Liver (tissue), 9 donors: ENCODE data around the gene NOXRED1. TPM values are rescaled to one million over a fixed set of nuclear protein-coding genes. Genes with fewer than 3 reads are reported as not detected.

ENCODE experiments used
- DNase-seq: peaks from one replicate; pipeline ENCODE4 v3.0.0-alpha.2; 2017; ENCODE audit warnings: low spot score
- H3K27ac ChIP-seq, 2 donors: one replicate each; pipeline ENCODE4 v1.7.0; 2013; ENCODE audit warnings: inconsistent platforms in 2 of 2, low read length in 2 of 2, control low read depth in 1 of 2, low read depth in 1 of 2, mild to moderate bottlenecking in 1 of 2
- H3K27me3 ChIP-seq, 4 donors: one replicate each; pipeline versions ENCODE4 v1.6.1 to v1.7.0; 2013; ENCODE audit warnings: low read length in 3 of 4, inconsistent platforms in 1 of 4, mild to moderate bottlenecking in 1 of 4, moderate library complexity in 1 of 4; ENCODE audit not compliant: control insufficient read depth in 4 of 4, insufficient read depth in 4 of 4
- H3K36me3 ChIP-seq, 4 donors: one replicate each; pipeline versions ENCODE4 v1.6.1 to v1.7.0; 2013; ENCODE audit warnings: low read length in 3 of 4, mild to moderate bottlenecking in 3 of 4, low read depth in 1 of 4, moderate library complexity in 1 of 4; ENCODE audit not compliant: control insufficient read depth in 4 of 4, insufficient read depth in 3 of 4
- H3K4me1 ChIP-seq, 4 donors: one replicate each; pipeline versions ENCODE4 v1.6.1 to v1.7.0; 2013; ENCODE audit warnings: low read length in 3 of 4, mild to moderate bottlenecking in 3 of 4, moderate library complexity in 1 of 4; ENCODE audit not compliant: control insufficient read depth in 4 of 4, insufficient read depth in 4 of 4
- H3K4me3 ChIP-seq, 3 donors: one replicate each; pipeline versions ENCODE4 v1.6.1 to v1.7.0; 2013; ENCODE audit warnings: low read length in 3 of 3, control low read depth in 1 of 3, low read depth in 1 of 3, mild to moderate bottlenecking in 1 of 3
- H3K9ac ChIP-seq, 2 donors: one replicate each; pipeline ENCODE4 v1.7.0; 2013; ENCODE audit warnings: low read length in 2 of 2, mild to moderate bottlenecking in 2 of 2, moderate library complexity in 2 of 2, control low read depth in 1 of 2, low read depth in 1 of 2
- H3K9me3 ChIP-seq, 4 donors: one replicate each; pipeline versions ENCODE4 v1.6.1 to v1.7.0; 2013; ENCODE audit warnings: low read length in 3 of 4; ENCODE audit not compliant: control insufficient read depth in 4 of 4
- EGR1 ChIP-seq, 2 donors: IDR thresholded peaks; 2 replicates each; pipeline ENCODE4 v1.6.1; 2016 to 2018; ENCODE audit warnings: antibody characterized with exemption in 2 of 2, low read depth in 2 of 2
- FOXA1 ChIP-seq: IDR thresholded peaks from 2 replicates; pipeline ENCODE4 v1.6.1; 2016; ENCODE audit warnings: antibody characterized with exemption
- FOXA2 ChIP-seq: IDR thresholded peaks from 2 replicates; pipeline ENCODE4 v1.6.1; 2016; ENCODE audit warnings: antibody characterized with exemption
- HNF4A ChIP-seq, 2 donors: conservative IDR thresholded peaks; 2 replicates each; pipeline ENCODE4 v1.6.1; 2016; ENCODE audit warnings: antibody characterized with exemption in 2 of 2, mild to moderate bottlenecking in 2 of 2
- JUND ChIP-seq, 2 donors: IDR thresholded peaks; 2 replicates each; pipeline ENCODE4 v1.6.1; 2016; ENCODE audit warnings: antibody characterized with exemption in 2 of 2
- NR2F2 ChIP-seq: IDR thresholded peaks from 2 replicates; pipeline ENCODE4 v1.6.1; 2016; ENCODE audit warnings: antibody characterized with exemption
- RAD21 ChIP-seq, 2 donors: IDR thresholded peaks; 2 replicates each; pipeline ENCODE4 v1.6.1; 2016; ENCODE audit warnings: antibody characterized with exemption in 2 of 2, mild to moderate bottlenecking in 2 of 2
- SP1 ChIP-seq: IDR thresholded peaks from 2 replicates; pipeline ENCODE4 v1.6.1; 2018; ENCODE audit warnings: antibody characterized with exemption, mild to moderate bottlenecking
- TAF1 ChIP-seq: conservative IDR thresholded peaks from 2 replicates; pipeline ENCODE4 v1.6.1; 2016; ENCODE audit warnings: antibody characterized with exemption, mild to moderate bottlenecking
- YY1 ChIP-seq: IDR thresholded peaks from 2 replicates; pipeline ENCODE4 v1.6.1; 2016; ENCODE audit warnings: antibody characterized with exemption, mild to moderate bottlenecking
- WGBS: extraction: QIAGEN DNeasy Blood & Tissue Kit; methylation state at CpG from one replicate; pipeline ENCODE4 v1.1.7; 2013; 5-methylcytosine and 5-hydroxymethylcytosine counted together
- polyA plus RNA-seq, 2 donors: library from polyadenylated mRNA; stranded (reverse) in 1 of 2; unstranded in 1 of 2; fragments of 200-250 nt in 1 of 2; fragments of >200 nt in 1 of 2; fragmentation: Nextera tagmentation in 1 of 2; extraction: Ambion mirVana in 1 of 2; gene quantifications; one replicate each; pipeline versions ENCODE4 v1.2.1 to v1.2.3, GENCODE V29; 2013 to 2015
- total RNA-seq, 2 donors: library from RNA; depleted of rRNA; stranded (reverse); fragments of >200 nt; gene quantifications; one replicate each; pipeline ENCODE4 v1.2.3, GENCODE V29; 2014
- TF ChIP-seq, protein P1 (sequence below): IDR thresholded peaks from 2 replicates; pipeline ENCODE4 v1.6.1; 2016; ENCODE audit warnings: antibody characterized with exemption
- TF ChIP-seq, protein P2 (sequence below): IDR thresholded peaks from 2 replicates; pipeline ENCODE4 v1.6.1; 2016; ENCODE audit warnings: antibody characterized with exemption
- TF ChIP-seq, protein P3 (sequence below): fragments of 150-350 bp; IDR thresholded peaks from 2 replicates; pipeline ENCODE4 v1.5.1; 2017; ENCODE audit warnings: improper control_type of control experiment, low read depth, low read length; ENCODE audit not compliant: missing input control
- TF ChIP-seq, protein P4 (sequence below): IDR thresholded peaks from 2 replicates; pipeline ENCODE4 v1.6.1; 2016; ENCODE audit warnings: antibody characterized with exemption, mild to moderate bottlenecking
- donor health status: healthy.
- donor health status: healthy.
- donor health status: healthy.
- donor health status: healthy.
- donor health status: healthy.

Gene NOXRED1
- total and polyA plus RNA-seq, 4 donors = 0.06 to 0.50 (median 0.30) TPM

DNA sequence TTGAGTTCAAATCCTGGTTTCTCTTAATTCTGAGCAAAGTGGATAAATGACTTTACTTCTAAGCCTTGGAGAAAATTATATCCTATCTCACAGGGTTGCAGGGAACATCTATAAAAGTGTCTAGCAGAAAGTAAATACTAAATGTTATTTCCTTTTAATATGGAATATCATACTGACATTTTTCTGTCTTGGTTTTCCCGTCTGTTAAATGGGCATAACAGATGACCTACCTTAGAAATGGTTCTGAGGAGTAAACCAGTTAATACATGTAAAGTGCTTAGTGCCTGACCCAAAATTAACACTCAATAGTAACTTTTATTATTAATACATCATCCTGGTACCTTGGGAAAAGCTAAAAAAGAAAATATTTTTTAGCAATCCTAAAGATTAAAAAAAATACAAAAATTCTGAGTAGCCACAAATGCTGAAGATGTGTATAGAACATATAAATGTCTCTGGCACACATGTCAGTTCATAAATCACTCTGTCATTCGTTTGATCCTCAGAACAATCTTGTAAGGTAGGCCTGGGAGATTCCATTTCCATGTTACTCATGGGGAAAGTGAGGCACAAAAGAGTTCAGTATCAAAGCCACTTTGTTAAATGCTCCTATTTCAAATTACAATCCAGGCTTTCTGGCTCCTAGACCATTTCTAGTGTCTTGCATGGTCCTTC is 32.8 kb upstream of the NOXRED1 start (continued):
- TF ChIP-seq, protein P1, sequence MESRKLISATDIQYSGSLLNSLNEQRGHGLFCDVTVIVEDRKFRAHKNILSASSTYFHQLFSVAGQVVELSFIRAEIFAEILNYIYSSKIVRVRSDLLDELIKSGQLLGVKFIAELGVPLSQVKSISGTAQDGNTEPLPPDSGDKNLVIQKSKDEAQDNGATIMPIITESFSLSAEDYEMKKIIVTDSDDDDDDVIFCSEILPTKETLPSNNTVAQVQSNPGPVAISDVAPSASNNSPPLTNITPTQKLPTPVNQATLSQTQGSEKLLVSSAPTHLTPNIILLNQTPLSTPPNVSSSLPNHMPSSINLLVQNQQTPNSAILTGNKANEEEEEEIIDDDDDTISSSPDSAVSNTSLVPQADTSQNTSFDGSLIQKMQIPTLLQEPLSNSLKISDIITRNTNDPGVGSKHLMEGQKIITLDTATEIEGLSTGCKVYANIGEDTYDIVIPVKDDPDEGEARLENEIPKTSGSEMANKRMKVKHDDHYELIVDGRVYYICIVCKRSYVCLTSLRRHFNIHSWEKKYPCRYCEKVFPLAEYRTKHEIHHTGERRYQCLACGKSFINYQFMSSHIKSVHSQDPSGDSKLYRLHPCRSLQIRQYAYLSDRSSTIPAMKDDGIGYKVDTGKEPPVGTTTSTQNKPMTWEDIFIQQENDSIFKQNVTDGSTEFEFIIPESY = no peak
- TF ChIP-seq JUND (IDR thresholded peaks at IDR 0.05) (no peak), EGR1 (IDR thresholded peaks at IDR 0.05; ENCODE audit: low read depth in 2 of 2) (no peak), FOXA1 (no peak), FOXA2 (no peak), SP1 (no peak)

- no peak overlapping the region for H3K27ac ChIP-seq
- peaks cover 1 to 57% (median 45%) of the 10 kb centered on the region in 4 donors for H3K36me3 ChIP-seq
- TF ChIP-seq JUND (IDR thresholded peaks at IDR 0.05) (no peak), NR2F2 (no peak), FOXA2 (no peak), TAF1 (no peak), RAD21 (IDR thresholded peaks at IDR 0.05) (no peak), YY1 (no peak), HNF4A (conservative IDR thresholded peaks at IDR 0.05) (no peak)
- TF ChIP-seq, protein P2, sequence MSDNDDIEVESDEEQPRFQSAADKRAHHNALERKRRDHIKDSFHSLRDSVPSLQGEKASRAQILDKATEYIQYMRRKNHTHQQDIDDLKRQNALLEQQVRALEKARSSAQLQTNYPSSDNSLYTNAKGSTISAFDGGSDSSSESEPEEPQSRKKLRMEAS = no peak
- TF ChIP-seq, protein P3, sequence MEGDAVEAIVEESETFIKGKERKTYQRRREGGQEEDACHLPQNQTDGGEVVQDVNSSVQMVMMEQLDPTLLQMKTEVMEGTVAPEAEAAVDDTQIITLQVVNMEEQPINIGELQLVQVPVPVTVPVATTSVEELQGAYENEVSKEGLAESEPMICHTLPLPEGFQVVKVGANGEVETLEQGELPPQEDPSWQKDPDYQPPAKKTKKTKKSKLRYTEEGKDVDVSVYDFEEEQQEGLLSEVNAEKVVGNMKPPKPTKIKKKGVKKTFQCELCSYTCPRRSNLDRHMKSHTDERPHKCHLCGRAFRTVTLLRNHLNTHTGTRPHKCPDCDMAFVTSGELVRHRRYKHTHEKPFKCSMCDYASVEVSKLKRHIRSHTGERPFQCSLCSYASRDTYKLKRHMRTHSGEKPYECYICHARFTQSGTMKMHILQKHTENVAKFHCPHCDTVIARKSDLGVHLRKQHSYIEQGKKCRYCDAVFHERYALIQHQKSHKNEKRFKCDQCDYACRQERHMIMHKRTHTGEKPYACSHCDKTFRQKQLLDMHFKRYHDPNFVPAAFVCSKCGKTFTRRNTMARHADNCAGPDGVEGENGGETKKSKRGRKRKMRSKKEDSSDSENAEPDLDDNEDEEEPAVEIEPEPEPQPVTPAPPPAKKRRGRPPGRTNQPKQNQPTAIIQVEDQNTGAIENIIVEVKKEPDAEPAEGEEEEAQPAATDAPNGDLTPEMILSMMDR = no peak
- TF ChIP-seq, protein P4, sequence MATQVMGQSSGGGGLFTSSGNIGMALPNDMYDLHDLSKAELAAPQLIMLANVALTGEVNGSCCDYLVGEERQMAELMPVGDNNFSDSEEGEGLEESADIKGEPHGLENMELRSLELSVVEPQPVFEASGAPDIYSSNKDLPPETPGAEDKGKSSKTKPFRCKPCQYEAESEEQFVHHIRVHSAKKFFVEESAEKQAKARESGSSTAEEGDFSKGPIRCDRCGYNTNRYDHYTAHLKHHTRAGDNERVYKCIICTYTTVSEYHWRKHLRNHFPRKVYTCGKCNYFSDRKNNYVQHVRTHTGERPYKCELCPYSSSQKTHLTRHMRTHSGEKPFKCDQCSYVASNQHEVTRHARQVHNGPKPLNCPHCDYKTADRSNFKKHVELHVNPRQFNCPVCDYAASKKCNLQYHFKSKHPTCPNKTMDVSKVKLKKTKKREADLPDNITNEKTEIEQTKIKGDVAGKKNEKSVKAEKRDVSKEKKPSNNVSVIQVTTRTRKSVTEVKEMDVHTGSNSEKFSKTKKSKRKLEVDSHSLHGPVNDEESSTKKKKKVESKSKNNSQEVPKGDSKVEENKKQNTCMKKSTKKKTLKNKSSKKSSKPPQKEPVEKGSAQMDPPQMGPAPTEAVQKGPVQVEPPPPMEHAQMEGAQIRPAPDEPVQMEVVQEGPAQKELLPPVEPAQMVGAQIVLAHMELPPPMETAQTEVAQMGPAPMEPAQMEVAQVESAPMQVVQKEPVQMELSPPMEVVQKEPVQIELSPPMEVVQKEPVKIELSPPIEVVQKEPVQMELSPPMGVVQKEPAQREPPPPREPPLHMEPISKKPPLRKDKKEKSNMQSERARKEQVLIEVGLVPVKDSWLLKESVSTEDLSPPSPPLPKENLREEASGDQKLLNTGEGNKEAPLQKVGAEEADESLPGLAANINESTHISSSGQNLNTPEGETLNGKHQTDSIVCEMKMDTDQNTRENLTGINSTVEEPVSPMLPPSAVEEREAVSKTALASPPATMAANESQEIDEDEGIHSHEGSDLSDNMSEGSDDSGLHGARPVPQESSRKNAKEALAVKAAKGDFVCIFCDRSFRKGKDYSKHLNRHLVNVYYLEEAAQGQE = no peak
- H3K9me3 ChIP-seq = no peaks in the 10 kb centered on the region
- H3K9ac ChIP-seq = no peak overlapping the region
- no peaks in the 10 kb centered on the region for H3K27me3 ChIP-seq
- 94% methylated on average over 2 of the region's 2 CpGs for WGBS
- H3K4me3 ChIP-seq = no peak overlapping the region
- no peak for DNase-seq
- no peaks in the 10 kb centered on the region for H3K4me1 ChIP-seq
These were observed 18.9 kb upstream of the NOXRED1 start for GRCh38 chr14:77442196-77442595.
